Activated CD8-positive, alpha-beta memory T cell treated with anti-CD3 and anti-CD28 coated beads, Interleukin-2, amount 50 U/mL, for 24 hours (primary cell): ENCODE measurements around the gene TRAF7.

Source experiments
- DNase-seq: peaks from one replicate; pipeline ENCODE4 v3.0.0-alpha.2; 2020; ENCODE audit errors: extremely low read depth

TRAF7 gene

GRCh38 chr16:2165861-2166260 lies 10.3 kb downstream of the TRAF7 start:
- DNase-seq = no peak

- no peak for DNase-seq
Observed at GRCh38 chr16:2166263-2167067, 10.9 kb downstream of the TRAF7 start.

- no peak for DNase-seq
Observed at GRCh38 chr16:2167068-2167638, 11.6 kb downstream of the TRAF7 start.

- no peak for DNase-seq
Observed at GRCh38 chr16:2170080-2170479, 14.5 kb downstream of the TRAF7 start.

GRCh38 chr16:2170587-2171435 lies 15.2 kb downstream of the TRAF7 start:
- no peak for DNase-seq

- DNase-seq = no peak
Observed at GRCh38 chr16:2171601-2172178, 16.1 kb downstream of the TRAF7 start.

- DNase-seq = no peak
Observed at GRCh38 chr16:2172688-2173335, 17.2 kb downstream of the TRAF7 start.

- no peak for DNase-seq
Observed at GRCh38 chr16:2173366-2173765, 17.8 kb downstream of the TRAF7 start.

- DNase-seq = no peak
Observed at GRCh38 chr16:2173916-2174315, 18.3 kb downstream of the TRAF7 start.

GRCh38 chr16:2174396-2175131 lies 19.0 kb downstream of the TRAF7 start:
- no peak for DNase-seq

GRCh38 chr16:2175454-2175853 lies 19.9 kb downstream of the TRAF7 start:
- no peak for DNase-seq

- no peak for DNase-seq
Observed at GRCh38 chr16:2176047-2176446, 20.5 kb downstream of the TRAF7 start.

- DNase-seq = no peak
Observed at GRCh38 chr16:2177101-2177500, 21.5 kb downstream of the TRAF7 start.

GRCh38 chr16:2177561-2177960 lies 22.0 kb downstream of the TRAF7 start:
- no peak for DNase-seq

GRCh38 chr16:2178321-2179106 lies 22.9 kb downstream of the TRAF7 start:
- no peak for DNase-seq

- DNase-seq = no peak
Observed at GRCh38 chr16:2179107-2179501, 23.5 kb downstream of the TRAF7 start.

- DNase-seq = no peak
Observed at GRCh38 chr16:2179576-2179975, 24.0 kb downstream of the TRAF7 start.

- DNase-seq = no peak
Observed at GRCh38 chr16:2180461-2180860, 24.9 kb downstream of the TRAF7 start.

GRCh38 chr16:2180962-2181923 lies 25.7 kb downstream of the TRAF7 start:
- DNase-seq = no peak
